ENCODE measurements around the gene TRDN.

Gene TRDN

DNA sequence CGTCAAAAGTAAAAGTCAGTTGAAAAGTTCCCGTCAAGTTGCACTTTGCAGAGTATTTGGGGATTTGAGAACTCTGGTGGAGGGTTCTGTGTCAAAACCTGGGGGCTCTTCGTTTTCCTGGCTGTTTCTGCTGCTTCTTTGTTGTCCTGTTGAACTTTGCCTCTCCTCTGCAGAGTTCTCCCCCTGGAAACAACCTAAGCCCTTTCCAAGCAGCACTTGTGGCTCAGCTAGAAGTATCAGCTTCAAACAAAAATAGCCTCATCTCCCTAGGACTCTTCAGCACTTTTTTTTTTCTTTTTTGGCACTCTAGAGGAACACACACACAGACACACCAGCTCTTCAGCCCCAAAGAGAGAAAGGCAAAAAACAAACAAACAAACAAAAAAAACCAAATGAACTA is at the start of gene TRDN:
Gene TRDN (minus strand): TSS at position 169 of the 400 bp plus-strand sequence. CDS start 175 bp downstream, outside the sequence.
- DNase-seq (ENCODE audit: low spot score) = no peak

DNA sequence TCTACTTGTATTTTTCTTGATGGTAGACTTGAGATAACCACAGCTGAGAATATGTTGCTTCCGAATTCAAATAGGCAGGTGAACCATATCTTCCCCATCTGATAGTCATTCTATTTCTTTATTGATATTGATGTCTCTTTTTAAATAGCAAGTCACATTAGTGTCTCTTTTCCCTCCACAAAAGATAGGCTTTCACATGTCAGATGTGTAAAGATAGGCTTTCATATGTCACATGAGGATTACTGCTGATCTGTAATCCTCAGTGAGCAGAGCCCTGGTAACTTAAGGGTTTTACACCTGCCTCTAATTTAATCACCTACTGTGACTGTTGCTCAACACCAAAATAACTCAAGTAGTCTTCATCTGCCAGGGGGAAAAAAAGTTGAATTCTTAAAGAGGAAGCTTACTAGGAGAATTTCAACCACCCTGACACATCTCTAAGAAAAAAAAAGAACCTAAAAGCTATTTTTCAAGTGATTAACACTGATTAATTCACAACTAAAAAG is 45.3 kb upstream of the TRDN start:
- DNase-seq (ENCODE audit: low spot score) = no peak

GRCh38 chr6:123677897-123678296 is 41.1 kb upstream of the TRDN start:
- DNase-seq (ENCODE audit: low spot score) = no peak

DNA sequence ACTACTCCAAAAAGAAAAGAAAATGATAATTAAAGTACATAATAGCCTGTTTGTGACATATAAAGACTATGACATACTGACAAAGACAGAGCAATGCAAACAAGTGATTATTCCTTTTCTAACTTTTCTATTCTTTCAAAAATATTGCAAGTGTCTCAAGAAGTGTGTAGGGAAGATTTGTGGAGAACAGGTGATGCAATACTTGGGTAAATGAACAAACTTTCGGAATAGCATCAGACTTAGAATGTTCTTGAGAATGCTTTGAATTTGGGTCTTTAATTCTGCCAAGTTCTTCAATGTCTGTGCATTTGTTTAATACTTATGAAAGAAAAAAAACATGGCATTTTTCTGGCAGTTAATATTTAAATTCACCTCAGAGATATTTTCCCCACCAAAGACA is 40.0 kb upstream of the TRDN start:
- DNase-seq (ENCODE audit: low spot score) = no peak

- DNase-seq (ENCODE audit: low spot score) = no peak
Measured at GRCh38 chr6:123668965-123669591, 32.3 kb upstream of the TRDN start.

DNA sequence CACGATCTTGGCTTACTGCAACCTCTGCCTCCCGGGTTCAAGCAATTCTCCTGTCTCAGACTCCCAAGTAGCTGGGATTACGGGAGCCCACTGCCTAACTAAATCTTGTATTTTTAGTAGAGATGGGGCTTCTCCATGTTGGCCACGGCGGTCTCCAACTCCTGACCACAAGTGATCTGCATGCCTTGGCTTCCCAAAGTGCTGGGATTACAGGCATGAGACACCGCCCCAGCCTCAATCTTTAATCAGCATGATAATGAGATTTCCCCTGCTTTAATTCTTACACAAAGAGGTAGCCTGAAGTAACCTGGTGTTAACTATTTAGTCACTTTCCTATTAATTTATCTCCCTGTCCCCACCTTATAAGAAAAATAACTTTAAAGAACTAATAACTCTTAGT is 31.3 kb upstream of the TRDN start:
- DNase-seq (ENCODE audit: low spot score) = no peak

DNA sequence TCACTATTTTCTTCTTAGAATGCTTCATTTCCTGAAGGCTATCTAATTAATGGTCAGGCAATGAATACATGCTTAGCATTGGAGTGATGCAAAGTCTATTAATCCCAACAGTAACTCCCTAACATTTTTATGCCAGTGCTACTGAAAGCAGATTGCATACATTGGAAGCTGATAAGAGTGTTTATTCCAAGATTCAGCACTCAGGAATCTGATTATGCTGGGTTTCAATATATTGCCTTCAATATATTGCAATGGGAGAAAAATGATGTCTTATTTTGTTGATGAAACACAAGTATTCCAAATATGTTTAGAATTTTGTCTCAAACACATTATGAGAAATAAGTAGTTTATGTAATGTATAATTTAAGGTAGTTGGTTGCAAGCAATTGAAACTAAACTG is 26.7 kb upstream of the TRDN start:
- DNase-seq (ENCODE audit: low spot score) = no peak

DNA sequence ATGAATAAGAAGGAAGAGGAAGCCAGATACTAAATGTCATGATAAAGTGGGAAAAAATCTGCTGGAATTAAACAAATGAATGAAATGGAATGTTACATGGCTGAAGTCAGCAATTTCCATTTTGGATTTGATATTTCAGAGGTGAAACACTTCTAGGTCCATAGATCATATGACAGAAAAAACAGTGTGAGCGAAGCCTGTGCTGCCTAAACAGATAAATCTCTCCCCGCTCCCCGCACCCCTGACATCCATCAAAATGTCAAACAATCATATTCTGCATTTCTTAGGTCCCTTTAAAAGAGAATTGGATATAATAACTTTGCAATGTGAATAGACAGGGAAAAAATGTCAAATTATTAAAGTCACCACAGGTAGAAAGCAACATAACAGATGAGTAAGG is 26.0 kb upstream of the TRDN start:
- DNase-seq (ENCODE audit: low spot score) = no peak

GRCh38 chr6:123661105-123661891 is 24.5 kb upstream of the TRDN start:
- no peak for DNase-seq (ENCODE audit: low spot score)

DNA sequence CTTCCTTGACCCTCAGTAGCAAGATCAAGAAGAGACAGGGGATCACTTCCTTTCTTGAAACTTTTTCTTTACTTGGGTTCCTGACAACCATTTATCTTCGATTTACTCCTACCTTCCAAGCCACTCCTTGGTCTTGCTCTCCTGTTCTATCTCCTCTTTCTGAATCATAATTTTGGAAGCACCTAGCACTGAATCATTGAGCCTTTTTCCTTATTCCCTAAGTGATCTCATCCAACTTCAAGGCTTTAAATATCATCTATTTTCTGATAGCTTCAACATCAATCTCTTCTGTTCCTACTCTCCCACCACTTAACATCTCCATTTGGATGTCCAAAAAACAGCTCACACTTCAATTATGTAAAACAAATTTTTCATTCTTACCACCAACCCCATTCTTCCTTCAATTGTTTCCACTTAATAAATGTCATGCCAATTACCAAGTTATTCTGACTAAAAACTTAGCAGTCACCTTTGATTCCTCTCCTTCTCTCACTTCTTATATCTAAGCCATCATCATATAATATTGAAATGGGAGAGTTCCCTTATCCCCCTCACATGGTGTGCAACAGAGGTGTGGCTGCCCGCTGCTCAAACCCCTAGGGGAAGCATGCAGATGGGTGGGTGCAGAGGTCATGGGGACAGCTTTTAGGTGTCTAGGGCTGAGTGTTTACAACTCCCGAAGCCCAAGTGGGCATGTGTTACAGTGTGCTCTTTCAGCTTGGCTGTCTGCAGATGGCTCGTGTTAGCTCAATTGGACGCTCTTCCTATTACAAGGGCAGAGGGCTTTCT is 23.4 kb upstream of the TRDN start:
- DNase-seq (ENCODE audit: low spot score) = no peak

DNA sequence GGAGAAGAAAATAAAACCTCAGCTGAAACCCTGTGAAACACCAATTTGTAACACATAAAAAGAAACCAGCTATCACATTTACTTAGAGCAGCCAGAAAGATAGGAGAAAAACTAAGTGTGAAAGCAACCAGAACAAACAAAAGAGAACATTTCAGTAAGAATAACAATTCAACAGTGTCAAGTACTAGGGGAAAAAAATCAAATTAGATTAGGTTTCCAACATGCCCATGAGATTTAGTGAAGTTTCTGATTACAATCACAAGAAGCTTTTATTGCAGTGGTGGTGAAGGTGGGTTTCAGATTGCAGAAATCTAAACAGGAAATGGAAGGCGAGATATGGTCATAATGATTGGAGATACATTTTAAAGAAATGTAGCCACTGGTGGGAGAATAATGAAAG is 22.1 kb upstream of the TRDN start:
- no peak for DNase-seq (ENCODE audit: low spot score)

DNA sequence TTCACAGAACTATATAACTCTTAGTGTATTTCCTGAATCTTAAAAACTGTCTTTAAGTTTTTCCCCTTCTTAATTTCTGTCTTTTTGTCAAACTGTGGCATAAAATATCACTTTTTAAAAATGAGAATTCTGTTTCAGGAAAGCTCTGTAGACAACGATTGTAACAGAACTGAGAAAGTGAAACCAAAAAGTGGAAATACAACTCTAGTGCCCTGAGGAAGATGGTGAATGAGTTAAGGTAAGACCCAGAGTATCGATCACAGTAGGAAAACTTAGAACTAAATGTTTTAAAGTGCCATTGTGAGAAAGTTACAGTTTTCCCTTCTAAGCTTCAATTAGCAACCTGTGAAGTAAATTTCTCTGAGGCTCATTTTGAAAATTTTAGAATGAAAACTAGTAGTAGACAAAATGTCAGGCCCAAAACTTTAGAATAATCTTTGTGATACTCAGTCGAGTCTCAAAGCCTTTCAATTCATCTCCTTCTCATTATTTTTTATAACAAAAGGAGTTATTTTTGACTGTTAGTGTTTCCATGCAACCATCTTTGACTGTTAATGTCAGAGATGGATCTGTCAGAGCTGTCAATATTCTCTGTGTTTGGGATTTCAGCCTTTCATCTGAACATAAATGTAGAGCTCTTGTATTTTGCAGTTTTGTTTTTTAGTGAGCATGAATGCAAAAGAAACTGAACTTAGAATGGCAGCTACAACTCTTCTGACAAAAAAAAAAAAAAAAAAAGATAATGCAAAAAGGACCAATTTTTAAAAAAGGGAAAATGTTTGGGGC is 19.0 kb upstream of the TRDN start:
- peak; percentile 25 for DNase-seq (ENCODE audit: low spot score)

DNA sequence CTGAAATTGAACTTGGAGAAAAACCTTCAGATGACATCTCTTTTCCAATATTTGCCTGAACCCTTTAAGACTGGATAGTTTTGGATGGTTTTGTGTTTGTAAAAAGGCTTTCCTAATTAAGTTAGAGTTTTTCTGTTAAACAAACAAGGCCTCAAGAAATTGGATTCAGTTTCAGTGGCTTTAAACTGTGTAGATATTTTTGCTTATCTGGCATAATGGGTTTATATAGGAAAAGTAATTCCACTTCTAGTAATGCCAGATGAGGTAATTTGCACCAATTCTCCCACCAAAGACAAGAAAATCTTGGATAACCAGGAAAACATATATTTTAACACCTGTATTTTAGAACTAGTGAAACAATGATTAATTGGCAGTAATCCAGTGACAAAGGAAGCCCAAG is 12.0 kb upstream of the TRDN start:
- no peak for DNase-seq (ENCODE audit: low spot score)

DNA sequence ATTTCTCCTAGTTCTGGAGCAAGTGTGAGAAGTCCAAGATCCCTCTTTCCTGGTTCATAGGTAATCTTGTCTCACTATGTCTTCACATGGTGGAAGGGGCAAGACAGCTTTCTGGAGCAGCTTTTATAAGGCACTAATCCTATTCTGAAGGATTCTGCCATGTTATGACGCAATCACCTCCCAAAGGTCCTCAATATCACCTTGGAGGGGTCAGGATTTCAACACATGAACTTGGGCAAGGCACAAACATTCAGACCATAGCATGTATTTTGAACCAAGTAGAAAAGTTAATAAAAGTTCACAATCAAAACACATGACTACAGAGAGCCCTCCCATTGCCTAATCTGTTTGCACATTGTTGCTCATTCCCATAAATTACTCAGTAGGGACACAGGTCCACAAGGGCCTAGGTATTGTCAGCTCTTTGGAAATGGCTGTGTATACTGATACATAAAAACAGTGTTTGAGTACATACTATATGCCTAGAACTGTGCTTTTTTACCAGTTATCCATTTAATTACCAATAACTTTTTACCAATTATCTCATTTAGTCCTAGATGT is 11.3 kb upstream of the TRDN start:
- DNase-seq (ENCODE audit: low spot score) = no peak

DNA sequence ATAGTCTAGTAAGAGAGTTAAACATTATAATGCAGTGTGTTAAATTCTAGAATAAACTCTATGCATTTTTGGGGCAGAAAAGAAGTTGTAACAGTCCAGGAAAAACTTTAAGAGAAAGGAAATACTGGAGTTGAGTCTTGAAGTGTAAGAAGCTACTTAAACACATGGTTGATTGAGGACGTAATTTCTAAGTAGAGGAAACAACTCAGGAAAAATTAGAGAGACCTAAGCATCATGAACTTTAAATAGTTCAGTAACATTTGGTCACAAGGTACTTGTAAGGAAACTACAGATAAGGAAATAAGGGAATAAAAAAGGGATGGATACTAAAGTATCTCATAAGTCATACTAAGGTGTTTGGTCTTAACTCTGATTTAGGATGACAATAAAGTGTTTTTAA is 4.7 kb upstream of the TRDN start:
- DNase-seq (ENCODE audit: low spot score) = no peak

DNA sequence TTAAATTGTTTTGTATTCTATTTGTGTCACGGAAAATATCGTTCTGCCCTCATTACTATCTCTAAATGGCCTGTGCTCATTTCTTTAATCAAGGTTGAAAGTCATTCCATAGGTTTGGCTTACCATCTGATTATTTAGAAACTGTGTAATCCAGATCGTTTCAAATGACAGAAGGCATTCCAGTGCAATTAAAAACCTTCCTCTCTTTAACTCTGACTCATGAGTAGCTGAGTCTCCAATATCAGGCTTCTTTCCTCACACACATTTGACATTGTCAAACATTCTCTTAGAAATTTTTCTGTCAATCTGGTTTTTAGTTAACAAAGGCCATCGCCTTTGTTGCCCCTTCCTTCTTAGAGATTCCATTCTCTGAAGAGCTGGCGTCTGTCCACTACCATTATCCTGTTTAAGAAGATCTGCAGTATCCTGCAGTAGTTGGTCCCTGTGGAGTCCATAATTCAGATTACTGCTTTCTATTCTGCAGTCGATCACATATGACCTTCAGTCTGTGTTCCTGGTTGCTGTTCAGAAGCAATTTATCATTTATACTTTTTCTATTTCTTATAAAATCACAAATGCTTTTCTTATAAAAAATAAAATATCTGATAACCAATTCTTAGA is 3.9 kb upstream of the TRDN start:
- no peak for DNase-seq (ENCODE audit: low spot score)

GRCh38 chr6:123638865-123639264 is 2.1 kb upstream of the TRDN start:
- no peak for DNase-seq (ENCODE audit: low spot score)

DNA sequence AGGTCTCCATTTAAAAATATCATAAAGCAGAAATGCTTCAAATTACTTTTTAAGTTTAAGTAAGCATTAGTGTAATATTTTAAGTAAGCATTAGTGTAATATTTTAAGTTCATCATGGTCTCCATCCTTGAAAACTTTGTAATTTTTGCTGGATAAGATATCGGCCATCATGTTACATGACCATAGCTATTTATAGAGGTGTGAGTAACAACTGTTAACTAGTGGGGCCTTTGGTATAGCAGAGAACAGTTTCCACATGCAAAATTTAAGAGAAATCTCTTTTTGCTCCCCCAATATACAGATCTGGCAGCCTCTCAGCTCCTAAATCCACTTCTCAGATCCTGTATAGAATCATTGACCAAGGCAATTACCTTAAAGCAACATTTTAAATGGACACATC is 468 bp downstream of the TRDN start:
- DNase-seq (ENCODE audit: low spot score) = no peak

DNA sequence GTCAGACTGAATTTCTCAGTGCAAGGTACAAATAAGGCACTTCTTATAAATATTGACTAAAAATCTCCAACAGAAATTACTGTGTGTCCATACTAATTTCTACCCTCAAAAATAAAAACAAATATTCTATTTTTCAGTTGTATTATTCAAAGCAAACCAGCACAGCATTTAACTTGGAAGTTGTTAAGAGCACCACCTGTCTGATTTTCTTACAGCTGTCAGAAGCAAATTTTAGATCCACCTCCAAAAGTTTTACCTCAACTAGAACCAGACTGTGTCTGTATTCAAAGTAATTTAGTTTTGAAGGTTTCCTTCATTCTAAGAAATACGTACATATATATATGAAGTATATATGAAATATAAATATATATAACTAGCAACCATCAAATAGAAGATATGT is 1.2 kb downstream of the TRDN start:
- DNase-seq (ENCODE audit: low spot score) = no peak

- no peak for DNase-seq (ENCODE audit: low spot score)
Measured at GRCh38 chr6:123635144-123635543, 1.6 kb downstream of the TRDN start.

GRCh38 chr6:123632641-123633040 is 4.1 kb downstream of the TRDN start:
- DNase-seq (ENCODE audit: low spot score) = no peak
